A549 (cell line): ENCODE measurements around the gene NSMCE3. TPM values are rescaled to one million over a fixed set of nuclear protein-coding genes. Genes with fewer than 3 reads are reported as not detected.

Source experiments
- ATAC-seq, 2 experiments: fragments of 200-7000 bp in 1 of 2; fragments of >200 bp in 1 of 2; cut with Nextera tagmentation in 1 of 2; cut with Tn5 transposase in 1 of 2; 3 replicates each; pipeline versions ENCODE4 v1.8.0 to v1.9.1; 2018 to 2020; ENCODE audit warnings: mild to moderate bottlenecking in 1 of 2, moderate library complexity in 1 of 2
- CTCF ChIA-PET: fragments of 300-600 bp; sonication (Branson Sonifier 250); formaldehyde crosslinking; extraction: SDS; loops from one replicate; lab custom pipeline; 2021; ENCODE audit warnings: antibody characterized with exemption, inconsistent platforms; lab: Yijun Ruan, JAX
- POLR2A ChIA-PET: fragments of 350-600 bp; formaldehyde crosslinking; extraction: SDS; loops from one replicate; lab custom pipeline; 2021; ENCODE audit warnings: antibody characterized with exemption, inconsistent platforms; lab: Yijun Ruan, JAX
- DNase-seq, 2 experiments: peaks; one replicate each; pipeline versions ENCODE4 v3.0.0 to v3.0.0-alpha.2; 2011 to 2016; ENCODE audit warnings: low read depth in 1 of 2, low spot score in 1 of 2
- FAIRE-seq: peaks from 2 replicates; lab custom pipeline; 2011; peaks lifted over from hg19 to GRCh38; lab: Jason Lieb, UNC
- H3K27ac ChIP-seq, 2 experiments: fragments of >200 bp; sonication (Bioruptor Twin); formaldehyde crosslinking; 3 replicates each; pipeline ENCODE4 v1.5.1; 2016 to 2017
- H3K4me1 ChIP-seq: fragments of >200 bp; sonication (Bioruptor Twin); formaldehyde crosslinking; 3 replicates; pipeline ENCODE4 v1.6.1; 2016
- H3K4me2 ChIP-seq: fragments of >200 bp; sonication (Bioruptor Twin); formaldehyde crosslinking; 3 replicates; pipeline ENCODE4 v1.6.1; 2016
- H3K4me3 ChIP-seq: fragments of >200 bp; sonication (Bioruptor Twin); formaldehyde crosslinking; 3 replicates; pipeline ENCODE4 v1.5.1; 2016
- H3K9me3 ChIP-seq: fragments of >200 bp; sonication (Bioruptor Twin); formaldehyde crosslinking; 3 replicates; pipeline ENCODE4 v1.6.1; 2016
- BHLHE40 ChIP-seq: IDR thresholded peaks from 2 replicates; pipeline ENCODE4 v1.6.1; 2012; ENCODE audit warnings: low read depth, low read length, inconsistent platforms
- CBX8 ChIP-seq: fragments of 200-600 bp; sonication (generic); IDR thresholded peaks from 2 replicates; pipeline ENCODE4 v1.6.1; 2016
- CEBPB ChIP-seq, 2 experiments: fragments of >200 bp in 1 of 2; sonication (Bioruptor Twin) in 1 of 2; formaldehyde crosslinking in 1 of 2; IDR thresholded peaks; 2 replicates each; pipeline ENCODE4 v1.6.1; 2012 to 2016
- CHD4 ChIP-seq: fragments of 200-600 bp; sonication (generic); IDR thresholded peaks from 2 replicates; pipeline ENCODE4 v1.6.1; 2016; ENCODE audit warnings: antibody characterized with exemption, mild to moderate bottlenecking, borderline replicate concordance
- EHF ChIP-seq: fragments of 250-450 bp; sonication (Bioruptor Pico); IDR thresholded peaks from 2 replicates; pipeline ENCODE4 v1.5.0; 2020; ENCODE audit warnings: mild to moderate bottlenecking
- FOXS1 ChIP-seq: fragments of 250-450 bp; sonication (Bioruptor Pico); IDR thresholded peaks from 2 replicates; pipeline ENCODE4 v1.5.0; 2020; ENCODE audit warnings: mild to moderate bottlenecking, moderate library complexity
- GATA3 ChIP-seq: IDR thresholded peaks from 2 replicates; pipeline ENCODE4 v1.6.1; 2012; ENCODE audit warnings: borderline replicate concordance
- HEYL ChIP-seq: fragments of 250-450 bp; sonication (Bioruptor Pico); IDR thresholded peaks from 2 replicates; pipeline ENCODE4 v1.8.0; 2021; ENCODE audit warnings: mild to moderate bottlenecking, moderate library complexity
- HOXA7 ChIP-seq: fragments of 250-450 bp; sonication (Bioruptor Pico); IDR thresholded peaks from 2 replicates; pipeline ENCODE4 v1.5.0; 2020; ENCODE audit warnings: mild to moderate bottlenecking, moderate library complexity
- JUNB ChIP-seq: fragments of >200 bp; sonication (Bioruptor Twin); formaldehyde crosslinking; IDR thresholded peaks from 2 replicates; pipeline ENCODE4 v1.6.1; 2016
- KDM1A ChIP-seq: fragments of 200-600 bp; sonication (generic); IDR thresholded peaks from 2 replicates; pipeline ENCODE4 v1.6.1; 2016; ENCODE audit warnings: low read depth, mild to moderate bottlenecking
- KDM5A ChIP-seq: fragments of 200-600 bp; sonication (generic); IDR thresholded peaks from 2 replicates; pipeline ENCODE4 v1.6.1; 2016; ENCODE audit warnings: antibody characterized with exemption, mild to moderate bottlenecking
- MAFK ChIP-seq: fragments of 450-650 bp; IDR thresholded peaks from 2 replicates; pipeline ENCODE4 v1.6.1; 2014; ENCODE audit not compliant: partially characterized antibody
- MAZ ChIP-seq: fragments of 150-350 bp; IDR thresholded peaks from 2 replicates; pipeline ENCODE4 v1.6.1; 2014; ENCODE audit warnings: antibody characterized with exemption, low read depth, low read length, borderline replicate concordance
- NR3C1 ChIP-seq: fragments of >200 bp; sonication (Bioruptor Twin); formaldehyde crosslinking; IDR thresholded peaks from 3 replicates; pipeline ENCODE4 v1.6.1; 2017
- PHF8 ChIP-seq: fragments of 200-600 bp; sonication (generic); IDR thresholded peaks from 2 replicates; pipeline ENCODE4 v1.6.1; 2016; ENCODE audit warnings: low read depth, mild to moderate bottlenecking, antibody characterized with exemption, moderate library complexity, borderline replicate concordance
- POLR2AphosphoS2 ChIP-seq: conservative IDR thresholded peaks from 2 replicates; pipeline ENCODE4 v1.6.1; 2012; ENCODE audit warnings: low read length, improper control_type of control experiment, inconsistent platforms
- RNF2 ChIP-seq: fragments of 200-600 bp; sonication (generic); IDR thresholded peaks from 2 replicates; pipeline ENCODE4 v1.6.1; 2016; ENCODE audit warnings: low read depth, mild to moderate bottlenecking, antibody characterized with exemption, moderate library complexity, borderline replicate concordance
- TFCP2L1 ChIP-seq: fragments of 250-450 bp; sonication (Bioruptor Pico); IDR thresholded peaks from 2 replicates; pipeline ENCODE4 v1.5.0; 2021; ENCODE audit warnings: mild to moderate bottlenecking
- ZC3H11A ChIP-seq: fragments of 450-650 bp; IDR thresholded peaks from 2 replicates; pipeline ENCODE4 v1.6.1; 2014; ENCODE audit warnings: antibody characterized with exemption, mild to moderate bottlenecking
- WGBS: methylation state at CpG from one replicate; pipeline ENCODE4 v1.1.6; 2017; ENCODE audit errors: missing lambda C conversion rate; 5-methylcytosine and 5-hydroxymethylcytosine counted together
- polyA plus RNA-seq, 4 experiments: library from polyadenylated mRNA; depleted of rRNA in 3 of 4; stranded (reverse); fragments of >200 nt; fragmentation: RNase III in 1 of 4; extraction: RNeasy Plus Mini Kit Qiagen cat#74134 plus additional on column Dnase treatment in 1 of 4; gene quantifications; 2 replicates in 3 of 4; 3 replicates in 1 of 4; pipeline ENCODE4 v1.2.3, GENCODE V29; 2011 to 2017
- TF ChIP-seq, protein P1 (sequence below): fragments of >200 bp; sonication (Bioruptor Twin); formaldehyde crosslinking; IDR thresholded peaks from 2 replicates; pipeline ENCODE4 v1.6.1; 2016
- TF ChIP-seq, protein P2 (sequence below): IDR thresholded peaks from 2 replicates; pipeline ENCODE4 v1.6.1; 2012
- TF ChIP-seq, protein P3 (sequence below): fragments of 250-450 bp; sonication (Bioruptor Pico); IDR thresholded peaks from 2 replicates; pipeline ENCODE4 v1.5.0; 2020; ENCODE audit warnings: low read depth, mild to moderate bottlenecking, moderate library complexity
- TF ChIP-seq, protein P4 (sequence below): fragments of 450-650 bp; IDR thresholded peaks from 2 replicates; pipeline ENCODE4 v1.6.1; 2014; ENCODE audit warnings: antibody characterized with exemption

Gene NSMCE3
- polyA plus RNA-seq, 2 of the 4 experiments (the other 2 are of a cell fraction) = 9.5 to 11.9 TPM

DNA sequence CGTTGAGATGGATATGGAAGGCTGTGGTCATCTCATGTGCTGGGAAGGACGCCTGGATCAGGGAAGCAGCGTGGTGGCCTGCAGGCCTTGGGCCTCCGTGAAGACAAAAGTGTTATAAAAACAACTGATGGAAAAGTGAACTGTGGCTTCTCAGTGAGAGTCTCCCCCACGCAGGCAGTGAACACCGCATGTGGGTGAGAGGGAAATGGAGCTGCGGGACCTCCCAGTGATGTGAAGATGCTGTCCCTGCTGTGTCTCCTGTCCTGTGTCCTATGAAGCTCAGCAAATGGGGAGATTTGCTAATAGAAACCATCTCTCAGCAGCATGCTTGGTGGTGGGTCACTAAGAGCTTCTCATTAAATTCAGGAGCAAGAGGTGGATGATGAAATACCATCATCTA, 25.1 kb downstream of the NSMCE3 start:
- Histone ChIP-seq H3K9me3 (no peaks in the 10 kb centered on the region; the same call in 2 of the 3 replicates), H3K4me1 (no peaks in the 10 kb centered on the region), H3K4me3 (no peak overlapping the region), H3K27ac (no peak overlapping the region), H3K4me2 (no peak overlapping the region)
- 74% methylated on average over 7 of the region's 7 CpGs for WGBS
- TF ChIP-seq JUNB (no peak), RNF2 (no peak), TFCP2L1 (CRISPR knock-in tag) (no peak), MAFK (no peak), HEYL (CRISPR knock-in tag) (no peak), CBX8 (no peak), ZC3H11A (no peak), CHD4 (no peak), EHF (CRISPR knock-in tag) (no peak)
- TF ChIP-seq, protein P1, sequence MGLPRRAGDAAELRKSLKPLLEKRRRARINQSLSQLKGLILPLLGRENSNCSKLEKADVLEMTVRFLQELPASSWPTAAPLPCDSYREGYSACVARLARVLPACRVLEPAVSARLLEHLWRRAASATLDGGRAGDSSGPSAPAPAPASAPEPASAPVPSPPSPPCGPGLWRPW = no peak
- no peak for FAIRE-seq
- ChIA-PET POLR2A (no interaction called here), CTCF (no interaction called here)
- DNase-seq = no peak
- no peak for ATAC-seq

DNA sequence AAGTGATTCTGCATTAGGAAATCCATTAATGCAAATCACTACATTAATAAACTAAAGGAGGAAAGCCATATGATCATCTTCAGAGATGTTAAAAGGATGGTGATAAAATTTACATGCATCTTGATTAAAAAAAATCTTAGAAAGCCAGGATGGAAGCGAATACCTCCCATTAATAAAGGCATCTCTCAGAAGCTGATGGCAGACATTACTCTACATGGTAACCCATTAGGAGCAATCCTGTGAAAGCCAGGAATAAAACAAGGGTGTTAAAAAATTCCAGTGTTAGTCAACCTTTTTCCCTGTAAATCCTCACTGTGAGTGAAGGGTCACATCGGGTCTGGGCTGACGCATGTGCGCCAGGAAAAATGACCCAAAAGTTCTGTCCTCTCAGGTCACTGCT, 25.5 kb downstream of the NSMCE3 start:
- Histone ChIP-seq H3K4me2 (no peak overlapping the region), H3K4me3 (no peak overlapping the region), H3K27ac (no peak overlapping the region), H3K4me1 (no peaks in the 10 kb centered on the region), H3K9me3 (no peaks in the 10 kb centered on the region; the same call in 2 of the 3 replicates)
- ATAC-seq (no peak), FAIRE-seq (no peak), DNase-seq (no peak)
- 70% methylated on average over 4 of the region's 4 CpGs for WGBS
- TF ChIP-seq, protein P2, sequence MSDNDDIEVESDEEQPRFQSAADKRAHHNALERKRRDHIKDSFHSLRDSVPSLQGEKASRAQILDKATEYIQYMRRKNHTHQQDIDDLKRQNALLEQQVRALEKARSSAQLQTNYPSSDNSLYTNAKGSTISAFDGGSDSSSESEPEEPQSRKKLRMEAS = no peak
- ChIA-PET CTCF (no interaction called here), POLR2A (no interaction called here)

DNA sequence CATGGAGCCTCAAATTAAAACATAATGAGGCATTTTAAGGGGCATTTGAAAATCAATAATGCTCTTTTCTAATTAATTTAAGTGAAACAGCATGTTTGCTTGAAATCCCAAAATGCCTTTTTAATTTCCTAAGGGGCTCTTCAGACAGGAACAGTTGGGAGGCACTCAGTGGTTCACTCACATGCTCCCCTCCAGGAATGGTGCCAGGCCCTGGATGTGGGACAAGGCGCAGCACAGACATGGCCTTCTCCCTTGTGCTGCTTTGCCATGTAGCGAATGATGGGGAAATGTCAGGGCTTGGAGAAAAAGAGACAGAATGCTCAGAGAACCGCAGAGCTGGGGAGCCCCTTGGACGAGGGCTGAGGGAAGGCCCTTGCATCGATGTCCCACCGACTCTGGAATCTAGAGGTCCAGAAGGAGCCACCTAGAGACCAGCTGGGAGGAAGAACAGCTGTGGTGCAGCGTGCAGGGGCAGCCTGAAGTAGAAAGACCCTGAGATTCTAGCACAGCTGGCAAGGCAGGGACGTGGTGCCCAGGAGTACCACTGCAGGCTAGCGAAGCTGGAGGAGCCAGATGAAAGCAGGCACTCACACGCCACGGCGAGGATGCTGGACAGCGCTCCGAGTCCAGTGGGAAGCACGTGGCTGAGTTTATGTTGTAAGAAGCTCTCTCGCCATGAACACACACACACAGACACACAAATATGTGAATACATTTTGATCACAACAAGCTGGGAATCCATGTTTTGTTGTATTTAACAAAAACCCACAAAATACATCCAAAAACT, 27.0 kb downstream of the NSMCE3 start:
- Histone ChIP-seq H3K9me3 (no peaks in the 10 kb centered on the region), H3K4me2 (no peak overlapping the region), H3K27ac (no peak overlapping the region), H3K4me1 (no peaks in the 10 kb centered on the region), H3K4me3 (no peak overlapping the region)
- WGBS = 53% methylated on average over 16 of the region's 16 CpGs
- ATAC-seq = peak in 1 of 2 experiments; percentile 30; a peak in 1 of 6 replicates
- TF ChIP-seq FOXS1 (no peak), GATA3 (no peak), PHF8 (no peak), JUNB (no peak), BHLHE40 (no peak), CEBPB (IDR thresholded peaks at IDR 0.05) (no peak), CHD4 (no peak), MAZ (no peak), POLR2AphosphoS2 (no peak), KDM5A (no peak), HOXA7 (CRISPR knock-in tag) (no peak), KDM1A (no peak), NR3C1 (no peak), TFCP2L1 (CRISPR knock-in tag) (no peak)
- TF ChIP-seq, protein P3, sequence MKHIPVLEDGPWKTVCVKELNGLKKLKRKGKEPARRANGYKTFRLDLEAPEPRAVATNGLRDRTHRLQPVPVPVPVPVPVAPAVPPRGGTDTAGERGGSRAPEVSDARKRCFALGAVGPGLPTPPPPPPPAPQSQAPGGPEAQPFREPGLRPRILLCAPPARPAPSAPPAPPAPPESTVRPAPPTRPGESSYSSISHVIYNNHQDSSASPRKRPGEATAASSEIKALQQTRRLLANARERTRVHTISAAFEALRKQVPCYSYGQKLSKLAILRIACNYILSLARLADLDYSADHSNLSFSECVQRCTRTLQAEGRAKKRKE (CRISPR knock-in tag) = no peak
- TF ChIP-seq, protein P4, sequence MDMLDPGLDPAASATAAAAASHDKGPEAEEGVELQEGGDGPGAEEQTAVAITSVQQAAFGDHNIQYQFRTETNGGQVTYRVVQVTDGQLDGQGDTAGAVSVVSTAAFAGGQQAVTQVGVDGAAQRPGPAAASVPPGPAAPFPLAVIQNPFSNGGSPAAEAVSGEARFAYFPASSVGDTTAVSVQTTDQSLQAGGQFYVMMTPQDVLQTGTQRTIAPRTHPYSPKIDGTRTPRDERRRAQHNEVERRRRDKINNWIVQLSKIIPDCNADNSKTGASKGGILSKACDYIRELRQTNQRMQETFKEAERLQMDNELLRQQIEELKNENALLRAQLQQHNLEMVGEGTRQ = no peak
- TF ChIP-seq, protein P2 = no peak
- ChIA-PET POLR2A (no interaction called here), CTCF (interaction anchor here (0.8 to 1.9 kb wide), 3 partner anchors 9 to 140 kb away, joined by 3 to 5 read pairs (median 3); no protein-coding TSS in a partner anchor)
- no peak for DNase-seq
- FAIRE-seq = no peak
